DOHH2 (cell line): ENCODE results near the gene ZNF469.

ENCODE experiments used
- H3F3A ChIP-seq: fragments of 200-600 bp; sonication (generic), shearing (Covaris generic); 2 replicates; pipeline ENCODE4 v1.6.0; 2016; ENCODE audit warnings: antibody characterized with exemption, mild to moderate bottlenecking; ENCODE audit not compliant: control insufficient read depth, insufficient read depth
- H3K27ac ChIP-seq: fragments of 200-600 bp; sonication (generic); 2 replicates; pipeline ENCODE4 v1.5.1; 2014; ENCODE audit warnings: low read depth, mild to moderate bottlenecking, low read length, moderate library complexity
- H3K27me3 ChIP-seq: fragments of 200-600 bp; sonication (generic); 2 replicates; pipeline ENCODE4 v1.6.1; 2014; ENCODE audit warnings: mild to moderate bottlenecking, low read length, mixed read lengths; ENCODE audit not compliant: control insufficient read depth
- H3K36me3 ChIP-seq: fragments of 200-600 bp; sonication (generic); 2 replicates; pipeline ENCODE4 v1.6.1; 2014; ENCODE audit warnings: mild to moderate bottlenecking, low read length, moderate library complexity, mixed read lengths; ENCODE audit not compliant: control insufficient read depth
- H3K4me1 ChIP-seq: fragments of 200-600 bp; sonication (generic); 2 replicates; pipeline ENCODE4 v1.6.1; 2014; ENCODE audit warnings: mild to moderate bottlenecking, low read length, mixed read lengths; ENCODE audit not compliant: control insufficient read depth
- H3K4me2 ChIP-seq: fragments of 200-600 bp; sonication (generic); 2 replicates; pipeline ENCODE4 v1.6.0; 2014; ENCODE audit warnings: mild to moderate bottlenecking, low read length, moderate library complexity
- H3K4me3 ChIP-seq: fragments of 200-600 bp; sonication (generic); 2 replicates; pipeline ENCODE4 v1.5.1; 2014; ENCODE audit warnings: mild to moderate bottlenecking, low read length, mixed read lengths
- H3K79me2 ChIP-seq: fragments of 200-600 bp; sonication (generic); 2 replicates; pipeline ENCODE4 v1.6.1; 2014; ENCODE audit warnings: mild to moderate bottlenecking, low read length, mixed read lengths; ENCODE audit not compliant: control insufficient read depth
- H3K9me2 ChIP-seq: fragments of 200-600 bp; sonication (generic); replicated peaks from 2 replicates; pipeline ENCODE4 v1.6.1; 2014; ENCODE audit warnings: mild to moderate bottlenecking, low read length, mixed read lengths; ENCODE audit not compliant: control insufficient read depth
- H3K9me3 ChIP-seq: fragments of 200-600 bp; sonication (generic); 2 replicates; pipeline ENCODE4 v1.6.1; 2014; ENCODE audit warnings: antibody characterized with exemption, low read length, mixed read lengths; ENCODE audit not compliant: control insufficient read depth, insufficient read depth
- H4K20me1 ChIP-seq: fragments of 200-600 bp; sonication (generic); 2 replicates; pipeline ENCODE4 v1.6.0; 2014; ENCODE audit warnings: low read depth, mild to moderate bottlenecking, antibody characterized with exemption, low read length, moderate library complexity; ENCODE audit not compliant: control insufficient read depth, insufficient read depth
- EZH2phosphoT487 ChIP-seq: fragments of 200-600 bp; sonication (generic); IDR thresholded peaks from 2 replicates; pipeline ENCODE4 v1.6.1; 2017; ENCODE audit warnings: borderline replicate concordance, mild to moderate bottlenecking, antibody characterized with exemption, low read length, moderate library complexity, mixed read lengths
- TF ChIP-seq, protein P1 (sequence below): fragments of 200-600 bp; sonication (generic); IDR thresholded peaks from one replicate; pipeline ENCODE4 v1.5.1; 2014; ENCODE audit warnings: antibody characterized with exemption, mild to moderate bottlenecking, low read depth, low read length; ENCODE audit not compliant: poor library complexity, severe bottlenecking

ZNF469 gene

GRCh38 chr16:88385831-88386815, 3.4 kb downstream of the ZNF469 start:
- no peak for TF ChIP-seq EZH2phosphoT487
- TF ChIP-seq, protein P1, sequence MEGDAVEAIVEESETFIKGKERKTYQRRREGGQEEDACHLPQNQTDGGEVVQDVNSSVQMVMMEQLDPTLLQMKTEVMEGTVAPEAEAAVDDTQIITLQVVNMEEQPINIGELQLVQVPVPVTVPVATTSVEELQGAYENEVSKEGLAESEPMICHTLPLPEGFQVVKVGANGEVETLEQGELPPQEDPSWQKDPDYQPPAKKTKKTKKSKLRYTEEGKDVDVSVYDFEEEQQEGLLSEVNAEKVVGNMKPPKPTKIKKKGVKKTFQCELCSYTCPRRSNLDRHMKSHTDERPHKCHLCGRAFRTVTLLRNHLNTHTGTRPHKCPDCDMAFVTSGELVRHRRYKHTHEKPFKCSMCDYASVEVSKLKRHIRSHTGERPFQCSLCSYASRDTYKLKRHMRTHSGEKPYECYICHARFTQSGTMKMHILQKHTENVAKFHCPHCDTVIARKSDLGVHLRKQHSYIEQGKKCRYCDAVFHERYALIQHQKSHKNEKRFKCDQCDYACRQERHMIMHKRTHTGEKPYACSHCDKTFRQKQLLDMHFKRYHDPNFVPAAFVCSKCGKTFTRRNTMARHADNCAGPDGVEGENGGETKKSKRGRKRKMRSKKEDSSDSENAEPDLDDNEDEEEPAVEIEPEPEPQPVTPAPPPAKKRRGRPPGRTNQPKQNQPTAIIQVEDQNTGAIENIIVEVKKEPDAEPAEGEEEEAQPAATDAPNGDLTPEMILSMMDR = no peak
- no peaks in the 10 kb centered on the region for H4K20me1 ChIP-seq
- no peaks in the 10 kb centered on the region for H3K36me3 ChIP-seq
- H3K4me1 ChIP-seq = no peaks in the 10 kb centered on the region
- no peaks in the 10 kb centered on the region for H3K9me2 ChIP-seq
- no peaks in the 10 kb centered on the region for H3F3A ChIP-seq
- H3K79me2 ChIP-seq = no peaks in the 10 kb centered on the region
- H3K27me3 ChIP-seq = no peaks in the 10 kb centered on the region
- peaks cover 7% of the 10 kb centered on the region; the same call in 1 of the 2 replicates for H3K9me3 ChIP-seq
- H3K4me3 ChIP-seq = no peak overlapping the region
- H3K27ac ChIP-seq = no peak overlapping the region
- no peak overlapping the region for H3K4me2 ChIP-seq

- Histone ChIP-seq H3K4me2 (no peak overlapping the region), H3K27ac (no peak overlapping the region), H3K79me2 (no peaks in the 10 kb centered on the region), H3K4me1 (no peaks in the 10 kb centered on the region), H3K36me3 (no peaks in the 10 kb centered on the region), H3K9me2 (no peaks in the 10 kb centered on the region), H3K4me3 (no peak overlapping the region), H3K27me3 (no peaks in the 10 kb centered on the region), H3F3A (no peaks in the 10 kb centered on the region), H4K20me1 (no peaks in the 10 kb centered on the region), H3K9me3 (peaks cover 4% of the 10 kb centered on the region; the same call in 1 of the 2 replicates)
- TF ChIP-seq, protein P1 = no peak
- TF ChIP-seq EZH2phosphoT487 = no peak
Observed at GRCh38 chr16:88387180-88387765, 4.5 kb downstream of the ZNF469 start.

DNA sequence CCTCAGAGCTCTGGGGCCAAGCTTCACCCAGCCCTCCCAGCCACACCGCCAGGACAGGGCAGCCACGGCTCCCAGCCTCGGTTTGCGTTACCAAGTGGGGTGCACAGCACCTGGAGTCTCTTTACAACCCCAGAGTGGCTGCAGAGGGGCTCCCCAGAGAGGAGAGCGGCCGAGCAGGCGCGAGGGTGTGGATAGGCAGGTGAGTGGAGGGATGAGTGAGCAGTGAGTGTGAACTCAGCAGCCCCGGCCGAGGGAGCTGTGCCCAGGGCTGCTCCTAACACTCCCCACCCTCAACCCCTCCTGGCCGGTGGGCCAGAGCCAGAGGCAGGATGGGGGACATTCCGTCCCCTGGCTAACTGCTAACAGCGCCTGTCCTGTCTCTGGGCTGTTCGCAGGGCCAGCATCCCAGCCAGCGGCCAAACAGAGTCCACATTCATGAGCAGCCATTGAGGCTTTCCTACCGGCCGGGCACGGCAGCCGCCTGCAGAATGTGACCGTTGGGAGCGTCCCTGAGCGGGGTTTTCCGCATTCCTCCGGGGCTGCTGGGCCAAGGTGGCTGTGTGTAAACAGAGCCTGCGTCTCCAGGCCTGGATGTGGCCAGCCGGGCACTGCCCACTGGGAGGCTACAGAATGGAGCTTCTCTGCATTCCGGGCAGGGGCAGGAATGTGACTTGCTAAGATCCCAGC, 5.3 kb downstream of the ZNF469 start:
- TF ChIP-seq, protein P1 = no peak
- no peak for TF ChIP-seq EZH2phosphoT487
- no peaks in the 10 kb centered on the region for H3K9me2 ChIP-seq
- no peaks in the 10 kb centered on the region for H3F3A ChIP-seq
- H3K27ac ChIP-seq = no peak overlapping the region
- no peaks in the 10 kb centered on the region for H3K9me3 ChIP-seq
- no peak overlapping the region for H3K4me2 ChIP-seq
- H3K36me3 ChIP-seq = no peaks in the 10 kb centered on the region
- H3K79me2 ChIP-seq = no peaks in the 10 kb centered on the region
- H3K27me3 ChIP-seq = no peaks in the 10 kb centered on the region
- H3K4me1 ChIP-seq = no peaks in the 10 kb centered on the region
- H3K4me3 ChIP-seq = no peak overlapping the region
- H4K20me1 ChIP-seq = no peaks in the 10 kb centered on the region
